ENCODE measurements around the gene BLID.

The BLID gene

DNA sequence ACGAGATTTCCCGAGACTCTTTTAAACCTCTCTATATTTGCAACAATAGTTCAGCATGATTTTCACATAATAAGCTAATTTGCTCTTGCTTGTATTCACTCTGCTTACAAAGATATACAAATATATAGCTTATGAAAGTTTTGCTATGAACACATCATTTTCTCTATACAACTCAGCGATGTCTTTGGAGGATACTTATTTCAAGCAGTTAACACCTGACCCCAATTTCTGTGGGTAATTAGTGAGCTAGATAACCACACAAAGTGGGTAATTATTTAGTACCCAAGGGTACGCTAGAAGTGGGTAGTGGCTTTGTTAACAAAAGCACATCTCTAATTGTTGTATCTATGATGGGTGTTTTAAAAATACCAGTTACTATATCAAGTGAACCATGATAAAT, 12.3 kb downstream of the BLID start:
- no peak for DNase-seq

- no peak for DNase-seq
These were observed 12.7 kb downstream of the BLID start for GRCh38 chr11:122103321-122103720.

- no peak for DNase-seq
These were observed 13.6 kb downstream of the BLID start for GRCh38 chr11:122102426-122102825.

DNA sequence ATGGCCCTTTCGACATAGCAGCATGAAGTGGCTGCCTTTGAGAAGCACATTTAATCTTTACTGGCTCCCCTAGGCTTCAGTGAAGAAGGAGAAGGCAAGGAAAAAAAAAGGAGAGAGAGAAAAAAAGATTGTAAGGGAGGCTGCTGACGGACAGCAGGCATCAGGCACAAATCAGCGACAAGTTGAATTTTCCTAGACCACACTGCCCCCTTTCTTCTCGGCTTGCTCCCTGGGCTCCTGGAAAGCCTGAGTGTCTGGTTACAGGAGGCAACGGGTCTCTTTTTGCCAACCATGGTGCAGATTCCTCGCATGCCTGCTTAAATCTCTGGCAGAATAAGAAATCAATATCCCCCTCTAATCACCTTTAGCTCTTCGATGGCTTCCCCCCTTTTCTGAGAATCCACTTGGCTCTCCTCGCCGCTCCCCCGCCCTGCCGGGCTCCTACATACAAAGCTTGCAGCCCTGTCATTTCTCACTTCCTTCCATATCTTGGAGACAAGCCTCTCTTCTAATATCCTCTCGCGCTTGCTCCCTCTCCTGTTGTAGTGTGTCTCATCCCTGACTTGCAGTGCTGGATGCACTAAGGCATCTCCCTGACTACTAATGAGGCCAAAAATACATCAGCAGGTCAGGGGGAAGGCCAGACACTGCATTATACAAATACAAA, 14.3 kb downstream of the BLID start:
- peak; percentile 91 for DNase-seq

DNA sequence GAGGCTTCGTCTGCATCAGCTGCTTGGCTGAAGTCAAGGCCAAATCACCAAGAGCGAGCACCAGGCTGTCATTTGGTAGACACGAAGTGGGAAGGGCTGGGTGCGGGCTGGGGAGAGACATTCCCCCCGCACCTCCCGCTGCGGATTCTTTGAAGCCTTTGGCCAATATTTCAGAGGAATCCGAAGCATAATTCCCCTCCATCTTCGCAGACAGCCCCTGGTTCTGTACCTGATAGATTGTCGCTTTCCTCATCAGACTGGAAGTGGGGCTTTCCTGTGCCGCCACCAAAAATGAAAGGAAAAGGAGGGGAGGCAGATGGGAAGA, 15.3 kb downstream of the BLID start:
- no peak for DNase-seq

- DNase-seq, result peak; percentile 38
These were observed 15.8 kb downstream of the BLID start for GRCh38 chr11:122100037-122100755.

DNA sequence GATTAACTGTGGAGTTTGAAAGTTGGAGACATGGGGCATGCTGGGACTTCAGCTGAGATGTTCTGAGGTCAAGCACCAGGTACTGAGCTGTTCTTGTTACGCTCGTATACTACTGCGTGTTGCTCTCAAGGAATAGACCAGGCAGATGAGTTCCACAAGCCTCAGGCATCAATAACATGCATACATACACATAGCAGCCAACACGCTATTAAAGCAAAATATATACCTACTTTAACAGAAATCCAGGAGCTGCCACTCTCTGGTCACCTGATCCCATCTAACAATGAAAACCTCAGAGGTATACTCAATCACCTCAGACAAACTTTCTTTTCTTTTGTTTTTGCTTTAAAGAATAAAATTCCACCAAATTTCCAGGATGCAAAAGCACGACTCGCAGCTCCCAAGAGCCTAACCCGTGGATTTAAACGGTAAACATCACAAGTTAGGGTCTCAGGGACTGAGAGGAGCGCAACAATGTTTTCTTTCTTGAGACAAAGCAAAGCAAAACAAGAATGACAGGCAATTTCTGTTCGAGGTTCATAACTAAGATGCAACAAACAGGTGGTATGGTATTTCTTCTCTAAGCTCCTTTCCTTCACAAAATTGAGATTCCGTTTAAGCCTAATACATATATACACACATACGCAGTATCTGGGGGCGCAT, 16.5 kb downstream of the BLID start:
- DNase-seq, result peak; percentile 76

DNA sequence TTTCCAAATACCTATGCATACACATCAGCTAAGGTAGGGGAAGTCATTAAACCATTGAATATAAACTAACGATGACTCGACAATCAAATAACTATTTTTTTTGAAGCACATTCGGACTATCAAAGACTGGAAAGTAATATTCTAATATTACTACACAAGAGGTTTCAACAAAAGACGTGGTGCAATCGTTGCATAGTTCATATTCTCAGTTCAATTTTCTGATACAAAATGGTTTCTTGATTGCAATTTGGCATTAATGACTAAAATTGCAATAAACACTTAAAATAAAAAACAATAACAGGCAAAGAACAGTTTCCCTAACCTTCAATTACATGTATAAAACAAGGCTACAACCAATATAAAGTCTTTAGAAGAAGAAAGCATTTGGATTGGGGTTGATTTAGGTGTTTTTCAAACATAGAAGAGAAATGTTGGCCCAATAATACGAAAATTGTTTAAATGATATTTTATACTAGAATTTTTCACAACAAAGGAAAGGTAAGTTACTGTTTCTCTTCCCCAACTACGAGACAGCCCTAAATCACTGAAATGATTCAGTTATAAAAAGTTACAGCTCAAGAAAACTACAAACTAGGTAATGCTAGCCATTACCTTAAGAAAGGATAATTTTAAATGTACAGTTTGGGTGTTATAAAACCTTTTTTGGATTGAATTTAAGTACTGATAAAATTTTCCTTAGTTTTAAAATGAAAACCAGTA, 17.6 kb downstream of the BLID start:
- peak; percentile 45 for DNase-seq

- DNase-seq, result peak; percentile 90
These were observed 18.5 kb downstream of the BLID start for GRCh38 chr11:122097419-122098001.

DNA sequence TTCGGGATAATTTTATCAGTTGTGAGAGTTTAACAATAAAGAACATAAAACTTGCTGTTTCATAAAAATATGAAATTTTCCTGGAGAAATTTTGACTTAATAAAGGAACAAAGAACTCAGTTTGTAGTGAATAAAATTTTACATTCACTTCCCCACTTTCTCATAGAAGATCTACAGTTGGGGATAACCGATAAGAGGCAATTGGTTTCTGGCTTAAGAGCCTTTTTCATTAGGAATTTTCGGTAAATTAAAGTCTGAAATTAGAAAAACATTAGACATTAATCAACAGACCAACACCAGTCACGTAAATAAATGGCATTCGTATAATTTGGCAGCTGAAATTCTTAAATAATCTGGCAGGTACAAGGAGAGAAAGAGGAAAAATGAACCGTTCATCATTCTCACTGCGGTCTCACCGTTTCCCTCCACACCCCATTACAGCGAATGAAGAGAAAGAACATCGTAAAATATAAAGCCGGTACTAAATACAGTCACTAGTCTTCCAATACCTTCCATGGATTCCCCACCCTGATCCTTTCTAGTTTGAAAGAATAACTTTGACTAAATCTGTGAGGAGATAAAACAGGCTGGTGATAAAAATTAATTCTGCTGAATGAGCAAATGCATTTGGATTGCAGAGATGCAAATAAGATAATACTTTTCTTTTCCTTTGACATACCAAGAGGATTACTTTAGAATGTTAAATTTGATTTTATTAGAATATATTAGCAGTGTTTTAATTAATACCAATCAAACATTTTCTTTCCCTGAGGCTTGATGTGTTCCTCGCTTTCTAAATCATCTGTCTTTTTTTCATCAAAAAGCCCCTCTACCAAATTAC, 19.5 kb downstream of the BLID start:
- peak; percentile 55 for DNase-seq

- no peak for DNase-seq
These were observed 20.2 kb downstream of the BLID start for GRCh38 chr11:122095681-122096262.

DNA sequence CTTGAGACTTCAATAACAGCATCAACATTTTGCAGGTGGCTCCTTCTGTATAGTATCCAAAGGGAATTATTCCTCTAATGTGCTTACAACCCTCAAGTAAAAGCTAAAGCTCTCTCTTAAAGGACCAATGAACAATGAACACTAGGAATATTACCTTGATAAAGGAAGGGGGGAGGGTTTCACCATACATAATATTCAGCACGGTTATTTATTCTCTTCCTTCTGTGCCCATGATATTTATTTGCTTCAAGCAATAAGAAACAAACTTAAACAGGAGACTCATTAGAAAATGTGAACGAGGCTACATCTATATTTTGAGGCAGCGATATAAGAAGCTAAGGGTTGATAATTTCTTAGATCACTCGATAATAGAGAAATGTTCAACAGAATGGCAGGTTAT, 21.2 kb downstream of the BLID start:
- DNase-seq, result peak; percentile 59

- DNase-seq, result no peak
These were observed 22.2 kb downstream of the BLID start for GRCh38 chr11:122093731-122094275.

DNA sequence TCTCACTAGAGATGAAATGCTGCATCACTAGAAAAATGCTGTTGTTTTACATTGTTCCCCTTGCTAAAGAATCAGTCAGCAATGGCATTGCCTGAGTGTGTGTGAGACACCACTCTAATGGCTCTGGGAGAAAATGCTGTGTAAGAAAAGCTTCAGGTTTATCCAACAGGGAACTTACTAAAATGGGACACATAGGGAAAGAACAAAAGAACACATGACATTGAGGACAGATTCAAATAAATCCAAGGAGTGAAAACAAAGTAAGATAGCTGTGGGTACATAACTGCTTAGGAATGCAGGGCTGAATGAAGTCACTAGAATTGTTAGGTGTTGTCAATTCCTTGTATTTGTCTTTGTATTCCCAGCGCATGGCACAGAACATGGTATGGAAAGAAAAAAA, 24.2 kb downstream of the BLID start:
- DNase-seq, result no peak

GRCh38 chr11:122089111-122089510, 26.9 kb downstream of the BLID start:
- no peak for DNase-seq

DNA sequence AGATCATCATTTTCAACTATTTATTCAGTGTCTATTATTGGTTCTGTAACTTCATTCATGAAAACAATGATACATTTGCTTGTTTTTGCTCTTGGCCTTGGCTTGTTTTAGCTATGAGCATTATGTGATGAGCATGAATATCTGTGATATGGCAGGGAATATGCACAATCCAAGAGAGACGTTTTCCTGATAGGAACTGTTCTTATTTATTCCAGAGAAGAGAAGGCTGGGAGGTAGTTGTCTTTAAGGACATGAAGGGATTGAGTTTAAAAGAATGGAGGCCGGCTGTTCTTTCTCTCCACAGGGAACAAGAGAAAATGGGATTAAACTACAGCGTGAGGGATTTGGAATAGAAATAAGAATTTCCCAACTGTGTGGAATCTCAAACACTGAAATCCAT, 30.3 kb downstream of the BLID start:
- no peak for DNase-seq

- DNase-seq, result no peak
These were observed 30.8 kb downstream of the BLID start for GRCh38 chr11:122085264-122085663.

- no peak for DNase-seq
These were observed 33.8 kb downstream of the BLID start for GRCh38 chr11:122082205-122082604.

- DNase-seq, result no peak
These were observed 34.9 kb downstream of the BLID start for GRCh38 chr11:122081073-122081472.

- no peak for DNase-seq
These were observed 38.6 kb downstream of the BLID start for GRCh38 chr11:122077459-122077858.

GRCh38 chr11:122076512-122077120, 39.4 kb downstream of the BLID start:
- no peak for DNase-seq
